CD4-positive, alpha-beta T cell treated with Interleukin-1 beta for 1 hour (primary cell): Measurements from ENCODE around the gene GAA.
A peak's percentile ranks its signal among the peaks of the same experiment; 100 is the strongest.

Source experiments
- DNase-seq, 2 donors: peaks; one replicate each; pipeline ENCODE4 v3.0.0-alpha.2; 2020 to 2022

The GAA gene

GRCh38 chr17:80118601-80119270 is 17.4 kb downstream of the GAA start:
- DNase-seq = no peak

- DNase-seq = no peak
Measured at GRCh38 chr17:80119271-80119791, 17.9 kb downstream of the GAA start.

GRCh38 chr17:80119839-80120238 is 18.5 kb downstream of the GAA start:
- no peak for DNase-seq

- no peak for DNase-seq
Measured at GRCh38 chr17:80122026-80122575, 20.7 kb downstream of the GAA start.

GRCh38 chr17:80122926-80123505 is 21.6 kb downstream of the GAA start:
- DNase-seq = no peak

- DNase-seq = no peak
Measured at GRCh38 chr17:80123791-80124190, 22.4 kb downstream of the GAA start.

GRCh38 chr17:80124351-80124981 is 23.1 kb downstream of the GAA start:
- no peak for DNase-seq

GRCh38 chr17:80125656-80126448 is 24.5 kb downstream of the GAA start:
- DNase-seq = no peak

- no peak for DNase-seq
Measured at GRCh38 chr17:80126449-80126715, 25.0 kb downstream of the GAA start.

GRCh38 chr17:80129006-80129565 is 27.7 kb downstream of the GAA start:
- no peak for DNase-seq

GRCh38 chr17:80130992-80131391 is 29.6 kb downstream of the GAA start:
- DNase-seq = no peak

- DNase-seq = no peak
Measured at GRCh38 chr17:80132906-80133625, 31.7 kb downstream of the GAA start.

GRCh38 chr17:80133626-80133970 is 32.2 kb downstream of the GAA start:
- DNase-seq = no peak

GRCh38 chr17:80137131-80137530 is 35.8 kb downstream of the GAA start:
- no peak for DNase-seq

GRCh38 chr17:80138856-80139426 is 37.6 kb downstream of the GAA start:
- DNase-seq = no peak

- DNase-seq = no peak
Measured at GRCh38 chr17:80141463-80142165, 40.2 kb downstream of the GAA start.

GRCh38 chr17:80142929-80143328 is 41.5 kb downstream of the GAA start:
- DNase-seq = no peak

GRCh38 chr17:80145076-80146075 is 44.0 kb downstream of the GAA start:
- no peak for DNase-seq

GRCh38 chr17:80146121-80147034 is 45.0 kb downstream of the GAA start:
- peak in 1 of 2 donors; percentile 24 for DNase-seq
